ENCODE data around the gene SH3RF3.
"Not testable (repeated sequence)": the region's sequence is repeated elsewhere in the genome, so short reads cannot be mapped to it uniquely, and the experiment has no call there.

DNA sequence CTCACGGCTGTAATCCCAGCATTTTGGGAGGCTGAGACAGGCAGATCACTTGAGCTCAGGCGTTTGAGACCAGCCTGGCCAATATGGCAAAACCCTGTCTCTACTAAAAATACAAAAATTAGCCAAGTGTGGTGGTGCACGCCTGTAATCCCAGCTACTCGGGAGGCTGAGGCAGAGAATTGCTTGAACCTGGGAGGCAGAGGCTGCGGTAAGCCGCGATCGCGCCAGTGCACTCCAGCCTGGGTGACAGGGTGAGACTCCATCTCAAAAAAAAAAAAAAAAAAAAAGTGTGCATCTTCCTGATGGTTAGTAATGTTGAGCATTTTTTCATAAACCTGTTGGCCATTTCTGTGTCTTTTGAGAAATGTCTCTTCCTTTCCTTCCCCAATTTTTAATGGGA lies 92.3 kb downstream of the SH3RF3 start:
- TF ChIP-seq, protein P1, sequence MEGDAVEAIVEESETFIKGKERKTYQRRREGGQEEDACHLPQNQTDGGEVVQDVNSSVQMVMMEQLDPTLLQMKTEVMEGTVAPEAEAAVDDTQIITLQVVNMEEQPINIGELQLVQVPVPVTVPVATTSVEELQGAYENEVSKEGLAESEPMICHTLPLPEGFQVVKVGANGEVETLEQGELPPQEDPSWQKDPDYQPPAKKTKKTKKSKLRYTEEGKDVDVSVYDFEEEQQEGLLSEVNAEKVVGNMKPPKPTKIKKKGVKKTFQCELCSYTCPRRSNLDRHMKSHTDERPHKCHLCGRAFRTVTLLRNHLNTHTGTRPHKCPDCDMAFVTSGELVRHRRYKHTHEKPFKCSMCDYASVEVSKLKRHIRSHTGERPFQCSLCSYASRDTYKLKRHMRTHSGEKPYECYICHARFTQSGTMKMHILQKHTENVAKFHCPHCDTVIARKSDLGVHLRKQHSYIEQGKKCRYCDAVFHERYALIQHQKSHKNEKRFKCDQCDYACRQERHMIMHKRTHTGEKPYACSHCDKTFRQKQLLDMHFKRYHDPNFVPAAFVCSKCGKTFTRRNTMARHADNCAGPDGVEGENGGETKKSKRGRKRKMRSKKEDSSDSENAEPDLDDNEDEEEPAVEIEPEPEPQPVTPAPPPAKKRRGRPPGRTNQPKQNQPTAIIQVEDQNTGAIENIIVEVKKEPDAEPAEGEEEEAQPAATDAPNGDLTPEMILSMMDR (conservative IDR thresholded peaks at IDR 0.05 in 1 of 2, IDR thresholded peaks at IDR 0.05 in 1 of 2; ENCODE audit: low read depth in 1 of 2, low read length in 2 of 2), result not testable (repeated sequence)
- TF ChIP-seq EZH2 (IDR thresholded peaks at IDR 0.05; ENCODE audit: low read length, missing control alignments), result not testable (repeated sequence)

Measured in fibroblast of lung (primary cell).